NOMO-1 treated with DMSO at 0.1 percent for 48 hours (cell line): ENCODE measurements around the gene SCUBE3.

Source experiments
- DNase-seq: peaks from one replicate; lab custom pipeline; 2025; ENCODE audit not compliant: unreplicated experiment; lab: John Stamatoyannopoulos, UW

The SCUBE3 gene

GRCh38 chr6:35213824-35214756 is at the start of gene SCUBE3:
Gene SCUBE3, plus strand, starts transcription at chr6:35213956. Its CDS starts 463 bp downstream, at chr6:35214419.
- DNase-seq = peak; percentile 11

- DNase-seq = no peak
Observed at GRCh38 chr6:35164277-35164676, 49.5 kb upstream of the SCUBE3 start.

GRCh38 chr6:35164868-35165267 is 48.9 kb upstream of the SCUBE3 start:
- DNase-seq = no peak

DNA sequence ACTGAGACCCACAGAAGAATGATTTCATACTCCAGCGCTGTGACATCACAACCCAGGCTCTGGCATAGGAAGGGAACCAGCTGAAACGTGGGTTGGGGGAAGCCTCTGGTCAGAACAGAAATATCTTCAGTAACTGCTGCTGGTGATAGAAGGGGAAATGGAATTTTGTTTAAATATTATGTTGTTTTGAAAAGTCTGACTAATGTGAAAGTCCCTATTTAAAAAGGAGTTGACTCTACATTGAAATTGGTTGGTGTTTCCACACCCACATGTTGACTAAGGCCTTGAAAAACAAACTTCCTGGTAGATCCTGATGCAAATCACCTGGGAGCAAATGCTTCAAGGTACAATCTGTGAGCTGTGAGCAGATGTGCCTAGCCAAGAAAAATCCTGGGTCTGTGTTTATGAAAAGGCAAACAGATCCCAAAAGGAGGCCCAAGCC is 48.1 kb upstream of the SCUBE3 start:
- DNase-seq = no peak

DNA sequence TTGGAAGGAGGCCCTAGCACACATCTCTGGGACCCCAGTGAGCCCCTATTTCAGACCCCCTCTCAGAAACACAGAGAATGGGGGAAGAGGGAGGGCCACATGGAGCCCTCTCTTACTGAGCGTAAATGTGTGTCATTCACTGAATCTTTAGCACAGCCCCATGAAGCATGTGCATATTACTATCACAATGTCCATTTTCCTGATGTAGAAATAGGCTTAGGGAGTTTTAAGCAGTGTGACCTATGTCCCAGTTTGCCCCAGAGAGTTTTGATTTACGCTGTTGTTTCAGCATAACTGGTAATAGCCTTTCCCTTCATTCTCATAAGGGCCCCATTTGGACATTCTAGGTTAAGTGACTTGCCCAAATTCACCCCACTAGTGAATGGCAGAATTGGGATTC is 47.6 kb upstream of the SCUBE3 start:
- no peak for DNase-seq

- DNase-seq = no peak
Observed at GRCh38 chr6:35166520-35166919, 47.2 kb upstream of the SCUBE3 start.

- no peak for DNase-seq
Observed at GRCh38 chr6:35167505-35167904, 46.3 kb upstream of the SCUBE3 start.

DNA sequence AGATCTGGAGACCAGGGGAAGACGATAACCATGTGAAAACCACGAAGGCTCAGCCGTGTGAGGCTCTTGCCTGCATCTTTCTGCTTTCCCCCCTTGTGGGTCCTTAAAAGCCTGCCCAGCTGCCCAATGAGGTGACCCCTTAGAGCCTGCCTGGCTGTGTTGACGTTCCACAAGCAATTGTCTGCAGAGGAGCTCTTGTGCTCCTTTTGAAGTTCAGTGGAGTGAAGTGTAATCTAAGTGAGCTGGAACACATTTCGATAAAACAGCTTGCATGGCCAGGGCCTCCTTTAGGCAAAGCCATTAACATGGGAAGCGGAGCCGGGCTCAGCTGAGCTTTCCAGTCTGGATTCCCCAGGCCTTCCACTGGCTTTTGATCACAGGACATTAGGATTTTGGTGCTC is 45.3 kb upstream of the SCUBE3 start:
- no peak for DNase-seq

DNA sequence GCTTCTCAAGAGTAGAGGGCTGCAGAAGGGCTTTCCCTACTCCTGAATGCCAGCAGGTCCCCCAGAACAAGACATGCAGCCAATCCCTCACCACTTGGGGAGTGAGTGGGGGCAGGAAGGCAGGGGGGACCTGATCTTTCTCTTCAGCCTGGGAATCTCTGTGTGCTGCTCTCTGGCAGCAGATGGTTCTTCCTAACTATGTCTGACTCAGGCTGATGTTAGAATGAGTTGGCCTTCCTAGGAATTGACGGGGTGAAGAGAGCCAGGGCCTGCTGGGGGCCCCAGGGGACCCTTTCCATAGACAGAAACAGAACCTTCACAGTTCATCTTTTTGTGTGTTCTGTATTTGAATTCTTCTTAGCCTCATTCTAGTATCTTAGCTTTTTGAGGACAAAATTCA is 43.6 kb upstream of the SCUBE3 start:
- no peak for DNase-seq

DNA sequence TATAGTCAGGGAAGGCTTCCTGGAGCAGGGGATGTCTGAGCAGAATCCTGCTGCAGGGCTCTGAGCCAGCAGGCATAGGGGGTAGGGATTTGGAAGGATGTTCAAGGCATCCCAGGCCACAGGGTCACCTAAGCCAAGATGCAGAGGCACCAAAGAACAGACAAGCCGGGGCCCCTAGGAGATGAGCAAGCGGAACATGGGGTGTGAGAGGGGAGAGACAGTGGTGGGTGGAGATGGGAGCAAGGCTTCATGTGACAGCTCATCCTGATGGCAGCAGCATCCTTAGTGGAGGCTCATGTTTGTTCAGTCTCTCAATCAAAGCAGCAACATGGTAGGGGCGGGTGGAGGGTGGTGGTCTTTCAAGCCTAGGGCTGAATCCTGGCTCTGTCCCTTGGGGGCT is 42.9 kb upstream of the SCUBE3 start:
- no peak for DNase-seq

GRCh38 chr6:35173044-35173426 is 40.7 kb upstream of the SCUBE3 start:
- DNase-seq = no peak

DNA sequence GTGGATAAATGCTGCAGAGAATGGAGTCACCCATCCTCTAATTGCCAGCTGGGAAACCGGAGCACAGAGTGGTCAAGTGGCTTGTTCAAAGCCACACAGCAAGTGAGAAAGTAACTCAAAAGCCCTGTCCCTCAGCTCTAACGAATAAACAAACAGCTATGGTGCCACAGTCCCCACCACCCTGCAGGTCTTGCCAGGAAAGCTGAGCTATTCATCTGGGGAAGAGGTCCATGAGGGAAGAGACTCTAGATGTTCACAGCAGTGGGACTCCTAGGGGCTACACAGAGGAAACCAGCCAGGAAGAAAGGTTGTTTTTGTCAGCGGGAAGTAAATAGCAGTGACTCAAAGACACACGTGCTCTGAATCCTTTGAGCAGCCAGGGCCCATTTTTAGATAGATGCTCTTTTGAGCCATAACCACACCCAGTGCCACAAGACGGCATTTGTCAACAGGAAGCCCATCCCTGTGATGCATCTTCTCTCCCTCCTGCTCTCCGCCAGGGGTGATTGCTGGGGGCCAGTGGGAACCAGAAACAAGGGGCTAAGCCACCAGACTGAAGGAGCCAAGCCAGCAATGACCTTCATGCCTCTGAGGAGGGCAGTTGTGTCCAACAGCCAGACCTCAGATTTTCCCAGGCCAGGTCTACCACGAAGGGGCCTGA is 40.2 kb upstream of the SCUBE3 start:
- DNase-seq = no peak

DNA sequence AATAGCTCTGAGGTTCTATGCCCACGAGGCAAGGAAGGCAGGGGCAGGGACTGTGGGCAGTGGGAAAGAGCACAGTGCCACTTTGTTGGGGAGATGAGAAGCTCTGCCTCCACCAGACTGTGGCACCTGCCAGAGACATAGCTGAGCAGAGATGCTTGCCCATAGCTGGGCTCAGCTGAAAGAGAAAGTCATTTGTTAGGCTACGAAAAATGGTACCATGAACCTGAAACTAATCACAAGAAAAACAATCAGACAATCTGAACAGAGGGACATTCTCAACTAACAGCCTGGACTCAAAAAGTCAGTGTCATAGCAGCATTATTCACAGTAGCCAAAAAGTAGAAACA is 39.7 kb upstream of the SCUBE3 start:
- DNase-seq = no peak

DNA sequence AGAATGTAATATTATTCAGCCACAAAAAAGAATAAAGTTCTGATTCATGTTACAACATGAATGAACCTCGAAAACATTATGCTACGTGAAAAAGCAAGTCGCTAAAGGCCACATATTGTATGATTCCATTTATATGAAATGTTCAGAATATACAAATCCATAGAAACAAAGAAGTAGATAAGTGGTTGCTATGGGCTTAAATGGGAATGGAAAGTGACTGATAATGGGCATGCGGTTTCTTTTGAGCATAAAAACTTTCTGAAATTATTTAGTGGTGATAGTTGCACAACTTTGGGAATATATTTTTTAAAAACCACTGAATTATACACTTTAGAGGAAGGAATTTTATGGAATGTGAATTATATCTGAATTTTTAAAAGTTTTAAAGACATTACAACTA is 39.3 kb upstream of the SCUBE3 start:
- DNase-seq = no peak

- no peak for DNase-seq
Observed at GRCh38 chr6:35176301-35177024, 37.3 kb upstream of the SCUBE3 start.

DNA sequence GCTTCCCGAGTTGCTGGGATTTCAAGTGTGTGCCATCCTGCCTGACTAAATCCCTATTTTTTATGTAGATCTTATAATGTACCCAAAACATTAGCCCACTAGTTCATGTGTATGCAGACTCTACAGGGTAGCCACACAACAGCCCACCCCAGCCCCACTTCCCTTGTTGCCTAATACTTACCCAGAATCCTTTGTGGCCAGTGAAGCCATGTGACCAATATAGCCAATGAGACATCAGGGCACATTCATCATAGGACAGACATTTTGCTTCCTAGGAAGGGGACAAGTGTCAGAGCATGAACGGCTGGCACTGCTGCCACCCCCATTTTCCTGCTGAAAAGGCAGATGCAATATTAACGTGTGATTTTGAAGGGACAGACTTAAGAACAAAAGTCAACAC is 36.6 kb upstream of the SCUBE3 start:
- DNase-seq = no peak

GRCh38 chr6:35177596-35177995 is 36.2 kb upstream of the SCUBE3 start:
- DNase-seq = no peak

- DNase-seq = no peak
Observed at GRCh38 chr6:35178012-35178411, 35.7 kb upstream of the SCUBE3 start.

DNA sequence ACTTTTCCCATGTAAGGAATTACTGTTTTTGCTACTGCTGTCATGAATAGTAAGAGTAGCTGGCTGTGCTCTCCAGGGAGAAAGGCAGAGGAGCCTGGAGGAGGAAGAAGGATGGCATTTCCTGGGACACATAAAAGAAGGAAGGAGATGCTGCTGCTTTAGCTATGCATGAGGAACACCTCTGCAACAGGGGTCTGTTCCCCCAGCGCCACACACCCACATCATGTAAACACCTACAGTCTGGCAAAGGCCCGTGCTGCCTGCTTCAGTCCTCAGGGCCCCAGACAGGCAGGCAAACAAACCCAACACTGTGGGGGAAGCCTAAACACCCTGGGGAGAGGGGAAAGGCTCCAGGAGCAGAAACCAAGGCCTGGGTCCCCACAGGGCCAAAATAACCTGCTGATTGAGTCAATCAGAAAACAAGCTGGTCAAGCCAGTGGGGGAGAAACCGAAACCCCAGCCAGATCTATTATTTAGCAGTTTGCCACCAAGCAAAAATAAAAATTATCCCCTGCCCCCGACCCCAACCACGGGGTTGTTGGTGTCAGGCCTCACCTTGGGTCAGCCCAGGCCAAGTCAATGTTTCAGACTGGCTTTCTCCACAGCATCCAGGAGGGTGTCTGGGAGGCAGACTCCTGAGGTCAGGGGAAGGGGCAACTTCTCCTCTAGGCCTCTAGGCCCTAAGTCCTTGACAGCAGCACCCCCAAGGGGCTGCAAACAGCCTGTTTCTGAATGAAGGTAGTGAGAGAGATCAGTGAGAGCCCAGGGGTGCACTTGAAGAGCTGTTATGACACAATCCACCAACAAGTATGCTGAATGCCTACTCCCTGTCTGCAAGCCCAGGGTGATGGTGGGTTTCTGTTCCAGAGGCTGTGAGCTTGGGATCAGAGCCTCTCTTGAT is 34.6 kb upstream of the SCUBE3 start:
- no peak for DNase-seq

DNA sequence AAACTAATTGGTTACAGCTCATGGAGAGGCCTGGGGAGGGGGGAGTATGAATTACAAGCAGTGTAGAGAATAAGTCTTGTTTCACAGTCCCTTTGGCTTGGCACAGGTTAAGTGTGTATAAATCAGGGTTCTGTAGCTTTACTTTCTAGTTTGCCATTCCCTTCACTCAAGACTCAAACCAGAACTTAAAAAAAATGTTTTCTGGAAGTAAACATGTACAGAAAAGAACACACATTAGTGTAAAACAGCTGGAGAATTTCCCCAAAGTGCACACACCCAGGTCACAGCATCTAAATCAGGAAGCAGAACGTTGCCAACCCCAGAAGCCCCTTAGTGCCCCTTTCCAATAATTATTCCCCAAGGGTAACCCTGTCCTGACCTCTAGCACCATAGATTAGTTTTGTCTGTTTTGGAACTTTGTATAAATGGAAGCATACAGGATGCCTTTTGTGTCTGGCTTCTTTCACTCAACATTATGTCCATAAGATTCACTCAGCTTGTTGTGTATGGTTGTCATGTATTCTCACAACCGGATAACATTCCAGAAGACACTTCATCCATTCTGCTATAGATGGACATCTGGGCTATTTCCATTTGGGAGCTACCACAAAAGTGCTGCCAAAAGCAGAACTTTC is 33.7 kb upstream of the SCUBE3 start:
- DNase-seq = no peak
